ENCODE measurements around the gene PCSK1N. TPM values are rescaled to one million over a fixed set of nuclear protein-coding genes. Genes with fewer than 3 reads are reported as not detected.
A peak's percentile ranks its signal among the peaks of the same experiment; 100 is the strongest.

Gene PCSK1N
- total and polyA plus RNA-seq, 9 of the 15 experiments (the other 6 are each of a cell fraction or from before 2014, with no cell fraction given), result 0.07 to 0.55 (median 0.54) TPM; not detected in 6

GRCh38 chrX:48854898-48855297, 19.5 kb upstream of the PCSK1N start (continued):
- TF ChIP-seq RNF219 (CRISPR knock-in tag; IDR thresholded peaks at IDR 0.05) (no peak), AFF4 (CRISPR knock-in tag; IDR thresholded peaks at IDR 0.05) (no peak), SMC3 (conservative IDR thresholded peaks at IDR 0.05; ENCODE audit: insufficient read depth, low read depth, low read length) (0 out of 2 replicates have a peak, but pooled peaks have one; percentile 16), EHMT2 (IDR thresholded peaks at IDR 0.05) (0 out of 2 replicates have a peak, but pooled peaks have one; percentile 12), PTBP1 (IDR thresholded peaks at IDR 0.05; ENCODE audit: low read depth, low read length) (no peak), EP400 (IDR thresholded peaks at IDR 0.05) (no peak), ZNF592 (IDR thresholded peaks at IDR 0.05) (no peak), THAP7 (CRISPR knock-in tag; IDR thresholded peaks at IDR 0.05) (no peak), MBD2 (IDR thresholded peaks at IDR 0.05; ENCODE audit: borderline replicate concordance, low read depth) (no peak), SNIP1 (IDR thresholded peaks at IDR 0.05; ENCODE audit: low read depth) (no peak), E2F8 (IDR thresholded peaks at IDR 0.05; ENCODE audit: low read depth, partially characterized antibody) (no peak), NFIX (CRISPR knock-in tag; IDR thresholded peaks at IDR 0.05; ENCODE audit: low read depth) (no peak), NCOA2 (IDR thresholded peaks at IDR 0.05; ENCODE audit: partially characterized antibody in 2 of 2) (no peak)

All from K562 (cell line).